ENCODE data around the gene RABEP2. TPM values are rescaled to one million over a fixed set of nuclear protein-coding genes. Genes with fewer than 3 reads are reported as not detected.

The RABEP2 gene
- total and polyA plus RNA-seq, 9 of the 15 experiments (the other 6 are each of a cell fraction or from before 2014, with no cell fraction given) = 0.15 to 13.4 (median 3.5) TPM

DNA sequence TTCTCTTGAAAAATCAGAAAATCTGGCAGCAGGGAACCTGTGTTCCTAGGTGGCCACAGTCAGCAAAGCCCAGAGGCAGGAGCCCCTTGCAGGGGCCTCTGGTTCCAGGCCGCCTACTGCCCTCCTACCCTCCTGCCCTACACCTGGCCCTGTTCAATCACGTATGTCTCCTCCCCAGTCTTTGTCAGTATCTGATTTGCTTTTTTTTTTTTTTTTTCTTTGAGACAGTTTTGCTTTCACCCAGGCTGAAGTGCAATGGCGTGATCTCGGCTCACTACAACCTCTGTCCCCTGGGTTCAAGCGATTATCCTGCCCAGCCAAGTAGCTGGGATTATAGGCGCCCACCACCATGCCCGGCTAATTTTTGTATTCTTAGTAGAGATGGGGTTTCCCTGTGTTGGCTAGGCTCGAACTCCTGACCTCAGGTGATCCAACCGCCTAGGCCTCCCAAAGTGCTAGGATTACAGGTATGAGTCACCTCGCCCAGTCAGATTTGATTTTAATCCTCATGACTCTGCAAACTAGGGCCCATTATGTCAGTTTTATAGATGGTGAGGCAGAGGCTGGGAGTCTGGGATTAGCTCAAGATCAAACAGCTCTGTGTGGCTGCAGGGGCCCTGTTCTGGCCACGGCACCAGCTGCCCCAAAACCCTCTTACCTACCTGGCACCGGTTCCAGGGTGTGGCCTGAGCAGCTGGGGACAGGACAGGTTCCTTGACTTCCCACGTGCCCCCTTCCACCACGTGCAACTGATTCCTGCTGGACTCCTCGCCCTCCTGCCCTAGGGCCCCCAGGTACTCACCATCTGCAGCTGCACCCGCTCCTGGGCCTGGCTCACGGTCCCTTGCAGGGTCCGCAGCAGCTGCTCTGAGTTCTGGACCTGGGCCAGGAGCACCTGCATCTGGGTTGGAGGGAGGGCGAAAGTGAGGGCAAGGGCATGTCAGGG lies 14.7 kb downstream of the RABEP2 start (continued):
- TF ChIP-seq ZBTB40 (IDR thresholded peaks at IDR 0.05) (no peak), ZBTB40 (CRISPR knock-in tag; IDR thresholded peaks at IDR 0.05) (no peak), ZNF586 (CRISPR knock-in tag; conservative IDR thresholded peaks at IDR 0.05) (no peak), ELF1 (tag; IDR thresholded peaks at IDR 0.05) (no peak), HOXB6 (CRISPR knock-in tag; IDR thresholded peaks at IDR 0.05; ENCODE audit: borderline replicate concordance) (no peak), ZNF316 (IDR thresholded peaks at IDR 0.05) (0 out of 2 replicates have a peak, but pooled peaks have one; percentile 22), USF2 (CRISPR knock-in tag; IDR thresholded peaks at IDR 0.05) (no peak), ZEB2 (IDR thresholded peaks at IDR 0.05) (peak; percentile 44; the same call in 1 of the 2 replicates), ZNF644 (tag; IDR thresholded peaks at IDR 0.05; ENCODE audit: low read depth) (no peak), ZBTB12 (CRISPR knock-in tag; IDR thresholded peaks at IDR 0.05) (no peak), ZFPM2 (CRISPR knock-in tag; IDR thresholded peaks at IDR 0.05) (no peak), ZNF253 (CRISPR knock-in tag; conservative IDR thresholded peaks at IDR 0.05) (no peak), ZNF124 (CRISPR knock-in tag; IDR thresholded peaks at IDR 0.05) (no peak), L3MBTL2 (IDR thresholded peaks at IDR 0.05) (no peak), MIER1 (IDR thresholded peaks at IDR 0.05; ENCODE audit: low read depth) (no peak)
- TF ChIP-seq, protein P1, sequence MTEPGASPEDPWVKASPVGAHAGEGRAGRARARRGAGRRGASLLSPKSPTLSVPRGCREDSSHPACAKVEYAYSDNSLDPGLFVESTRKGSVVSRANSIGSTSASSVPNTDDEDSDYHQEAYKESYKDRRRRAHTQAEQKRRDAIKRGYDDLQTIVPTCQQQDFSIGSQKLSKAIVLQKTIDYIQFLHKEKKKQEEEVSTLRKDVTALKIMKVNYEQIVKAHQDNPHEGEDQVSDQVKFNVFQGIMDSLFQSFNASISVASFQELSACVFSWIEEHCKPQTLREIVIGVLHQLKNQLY (CRISPR knock-in tag; conservative IDR thresholded peaks at IDR 0.05) = no peak
